Renal cortex interstitium (tissue), 11 donors: ENCODE measurements around the gene GGA1. TPM values are rescaled to one million over a fixed set of nuclear protein-coding genes. Genes with fewer than 3 reads are reported as not detected.
"Not testable (repeated sequence)": the region's sequence is repeated elsewhere in the genome, so short reads cannot be mapped to it uniquely, and the experiment has no call there.

Experiments used
- DNase-seq, 11 donors: peaks; one replicate each; pipeline ENCODE4 v3.0.0-alpha.2; 2013; ENCODE audit warnings: low read depth in 9 of 11, low spot score in 4 of 11; ENCODE audit errors: extremely low read depth in 1 of 11
- polyA plus RNA-seq, 3 donors: library from polyadenylated mRNA; unstranded; fragments of 120-200 nt; gene quantifications; one replicate each; pipeline ENCODE4 v1.2.1, GENCODE V29; 2013; ENCODE audit not compliant: insufficient read length in 3 of 3

The GGA1 gene
- polyA plus RNA-seq, 3 donors = 46.3 to 83.9 (median 57.4) TPM

DNA sequence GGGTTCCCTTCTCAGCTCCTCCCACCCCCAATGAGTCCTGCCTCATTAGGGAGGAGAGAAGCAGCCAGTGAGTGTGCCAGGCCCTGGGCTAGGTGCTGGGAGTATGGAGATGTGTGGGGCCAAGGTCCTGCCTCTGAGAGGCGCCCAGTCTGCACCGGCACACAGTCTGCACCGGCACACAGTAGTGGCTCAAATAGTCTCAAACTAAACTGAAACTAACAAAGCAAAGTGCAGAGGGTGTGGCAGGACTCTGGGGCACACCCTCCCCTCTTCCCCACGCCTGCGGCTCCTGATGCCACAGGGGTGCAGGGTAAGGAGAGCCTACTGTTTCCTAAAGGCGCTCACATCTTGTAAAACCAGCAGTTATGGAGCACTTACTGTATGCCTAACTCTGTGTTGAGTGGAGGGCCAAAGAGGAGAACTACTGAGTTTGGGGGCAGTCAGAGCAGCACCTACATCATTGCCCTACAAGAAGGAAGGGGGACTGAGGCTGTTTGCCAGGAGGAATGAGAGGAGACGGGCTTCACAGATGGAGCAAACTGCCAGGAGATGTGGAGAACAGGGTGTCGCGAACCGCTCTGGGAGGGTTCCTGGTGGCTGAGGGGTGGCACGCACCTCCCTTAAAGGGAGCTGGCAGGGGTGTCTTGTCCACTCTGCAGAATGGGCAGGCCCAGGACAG lies 29.9 kb downstream of the GGA1 start:
- DNase-seq = no peak

GRCh38 chr22:37639070-37639760 lies 30.6 kb downstream of the GGA1 start, which contains the start of gene SH3BP1:
SH3BP1 (plus strand) TSS chr22:37639669; CDS start chr22:37639788, 119 bp downstream.
- peak in 4 of 11 donors; percentile 58 to 66 (median 60) for DNase-seq

DNA sequence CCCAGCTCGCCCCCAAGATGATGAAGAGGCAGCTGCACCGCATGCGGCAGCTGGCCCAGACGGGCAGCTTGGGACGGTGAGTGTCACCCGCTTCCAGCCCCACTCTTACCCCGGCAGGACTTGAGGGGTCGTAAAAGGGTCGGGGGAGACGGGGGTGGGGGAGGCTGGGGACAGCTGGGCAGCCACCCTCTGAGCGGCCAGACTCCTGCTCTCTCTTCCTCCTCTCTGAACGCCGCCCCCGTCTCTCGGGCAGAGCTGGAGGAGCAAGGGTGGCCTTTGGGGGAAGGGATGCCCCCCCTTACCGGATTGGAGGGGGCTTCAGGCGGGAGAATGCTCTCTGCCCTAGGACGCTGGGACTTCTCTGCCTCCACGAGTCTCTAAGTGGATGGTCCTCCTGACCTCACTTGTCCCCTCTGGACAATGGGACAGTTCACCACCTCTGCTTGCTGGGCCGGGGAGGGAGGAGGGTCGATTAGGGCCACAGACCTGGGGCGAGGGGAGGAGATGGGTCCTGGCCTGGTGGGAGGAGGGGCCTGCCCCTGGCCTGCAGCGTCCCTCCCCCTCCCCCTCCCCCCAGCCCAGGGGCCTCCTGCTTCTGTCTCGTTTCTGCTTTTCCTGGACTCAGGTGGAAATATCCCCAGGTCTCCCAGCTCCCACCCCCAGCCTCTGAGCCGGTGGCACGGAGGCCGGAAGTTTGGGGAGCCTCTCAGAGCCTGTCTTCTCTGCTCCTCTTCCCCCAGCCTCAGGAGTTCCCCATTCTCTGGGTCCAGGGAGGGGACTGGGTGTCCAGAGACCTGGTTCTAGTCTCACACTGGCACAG lies 31.3 kb downstream of the GGA1 start:
- no peak for DNase-seq

DNA sequence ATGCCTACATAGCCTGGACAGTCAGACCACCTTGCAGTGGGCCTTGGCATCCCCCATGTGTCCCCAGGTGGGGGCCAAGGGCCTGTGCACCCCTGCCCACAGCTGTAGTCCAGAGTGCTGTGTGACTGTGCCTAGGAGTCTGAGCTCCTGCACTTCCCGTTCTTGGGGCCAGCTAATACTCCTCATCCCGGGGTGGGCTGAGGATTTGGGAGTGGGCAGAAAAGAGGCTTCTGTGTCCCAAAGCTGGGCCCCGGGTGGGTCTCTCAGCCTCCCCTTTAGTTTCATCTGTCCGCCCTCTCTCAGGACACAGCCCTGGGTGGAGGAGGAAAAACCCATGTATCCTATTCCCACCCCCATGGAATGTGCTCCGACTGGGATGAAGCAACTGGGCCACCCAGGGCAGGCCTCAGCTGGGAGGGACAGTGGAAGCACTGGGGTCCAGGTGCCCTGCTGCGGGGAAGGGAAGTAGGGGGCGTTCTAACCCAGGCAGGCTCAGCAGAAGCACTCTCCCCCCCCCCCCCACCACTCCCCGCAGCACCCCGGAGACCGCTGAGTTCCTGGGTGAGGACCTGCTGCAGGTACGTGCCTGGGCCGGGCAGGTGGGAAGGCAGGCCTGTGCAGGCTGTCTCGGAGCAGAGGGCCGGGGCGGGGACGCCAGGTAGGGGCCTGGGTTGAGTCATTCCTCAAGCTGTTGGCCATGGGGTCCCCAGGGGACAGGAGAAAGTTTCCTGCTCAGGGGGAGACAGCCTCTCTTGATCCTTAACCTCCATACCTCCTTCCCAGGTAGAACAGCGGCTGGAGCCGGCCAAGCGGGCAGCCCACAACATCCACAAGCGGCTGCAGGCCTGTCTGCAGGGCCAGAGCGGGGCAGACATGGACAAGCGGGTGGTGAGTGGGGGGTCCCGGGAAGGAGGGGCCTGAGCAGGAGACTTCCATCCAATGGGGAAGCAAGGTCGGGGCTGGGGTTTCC lies 32.2 kb downstream of the GGA1 start:
- no peak for DNase-seq

DNA sequence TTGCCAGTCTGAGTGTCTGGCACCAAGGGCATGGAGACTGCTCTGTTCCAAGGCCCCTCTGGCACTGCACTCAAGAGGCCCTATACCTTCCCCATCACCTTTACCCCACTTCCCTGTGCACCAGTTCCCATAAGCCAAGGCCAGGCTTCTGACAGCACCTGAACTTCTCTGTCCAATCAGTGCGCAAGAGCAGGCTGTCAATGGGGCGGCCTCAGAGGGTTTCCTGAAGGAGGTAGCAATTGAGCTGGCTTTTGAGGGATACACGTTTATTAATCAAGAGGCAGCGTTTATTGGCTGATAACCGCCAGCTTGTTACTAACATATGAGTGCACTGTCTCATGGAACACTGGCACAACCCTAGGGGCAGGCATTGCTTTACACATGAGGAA lies 32.9 kb downstream of the GGA1 start:
- DNase-seq = no peak

DNA sequence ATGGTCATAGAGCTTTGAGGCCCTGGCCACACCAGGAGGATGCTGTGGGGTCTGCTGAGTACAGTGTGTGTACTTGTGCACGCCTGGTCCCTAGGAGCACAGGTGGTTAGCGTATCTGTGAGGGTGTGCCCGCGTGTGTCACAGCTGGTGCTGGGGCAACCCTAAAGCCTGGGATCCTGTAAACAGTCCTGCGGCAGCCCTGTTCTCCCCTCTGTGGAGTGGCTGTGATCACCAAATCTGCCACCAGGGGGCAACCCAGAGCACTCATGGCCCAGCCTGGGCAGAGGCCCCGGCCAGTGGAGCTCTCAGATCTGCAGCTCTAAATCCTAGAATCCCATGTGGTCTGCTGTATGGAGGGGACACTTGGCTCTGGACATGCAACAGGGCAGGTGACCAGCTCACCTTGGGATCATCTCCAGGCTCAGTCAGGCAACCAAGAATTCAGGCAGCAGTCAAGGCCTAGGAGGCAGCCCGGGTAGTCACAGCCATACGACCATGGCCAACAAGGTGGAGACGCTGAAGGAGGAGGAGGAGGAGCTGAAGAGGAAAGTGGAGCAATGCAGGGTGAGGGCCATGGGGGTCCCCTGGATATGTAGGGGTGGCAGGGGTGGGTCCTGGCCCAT lies 34.7 kb downstream of the GGA1 start:
- DNase-seq = peak in 3 of 11 donors; percentile 68 to 75 (median 71)

DNA sequence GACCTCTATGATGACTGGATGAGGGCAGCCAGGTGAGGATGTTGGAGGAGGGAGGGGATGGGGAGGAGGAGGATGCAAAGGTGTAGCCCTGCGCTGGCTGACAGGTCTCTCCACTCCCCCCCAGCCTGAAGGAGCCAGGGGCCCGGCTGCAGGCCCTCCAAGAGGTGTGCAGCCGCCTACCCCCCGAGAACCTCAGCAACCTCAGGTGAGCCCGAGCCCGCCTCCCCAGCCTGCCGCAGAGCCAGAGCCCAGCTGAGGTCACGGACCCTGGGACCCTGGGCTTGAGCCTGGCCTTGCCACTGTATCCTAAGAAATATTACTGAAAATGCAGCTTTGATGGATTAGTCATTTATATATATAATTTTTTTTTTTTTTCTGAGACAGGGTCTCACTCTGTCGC lies 38.7 kb downstream of the GGA1 start:
- DNase-seq = no peak

DNA sequence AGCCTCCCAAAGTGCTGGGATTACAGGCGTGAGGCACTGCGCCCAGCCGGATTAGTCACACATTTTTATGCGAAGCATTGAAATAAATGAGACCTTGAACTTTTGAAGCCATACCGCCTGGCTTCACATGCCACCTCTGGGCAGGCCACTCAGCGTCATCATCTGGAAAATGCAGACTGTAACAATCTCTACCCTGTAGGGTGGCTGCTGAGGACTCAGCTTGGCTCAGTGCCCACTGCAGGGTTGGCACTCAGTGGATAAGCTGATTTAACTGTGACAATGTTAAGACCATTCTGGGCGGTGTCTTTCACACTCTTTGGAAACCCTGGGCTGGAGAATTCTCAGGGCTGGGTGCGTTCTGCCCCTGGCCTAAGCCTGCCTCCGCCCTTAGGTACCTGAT lies 39.3 kb downstream of the GGA1 start:
- no peak for DNase-seq

- no peak for DNase-seq
Observed at GRCh38 chr22:37650463-37651136, 42.0 kb downstream of the GGA1 start.

GRCh38 chr22:37654563-37655251 lies 46.1 kb downstream of the GGA1 start:
- no peak for DNase-seq

- no peak for DNase-seq
Observed at GRCh38 chr22:37655252-37655563, 46.6 kb downstream of the GGA1 start.

GRCh38 chr22:37656583-37656982 lies 47.9 kb downstream of the GGA1 start:
- not testable (repeated sequence) for DNase-seq

- DNase-seq = no peak
Observed at GRCh38 chr22:37657590-37658132, 49.0 kb downstream of the GGA1 start.

DNA sequence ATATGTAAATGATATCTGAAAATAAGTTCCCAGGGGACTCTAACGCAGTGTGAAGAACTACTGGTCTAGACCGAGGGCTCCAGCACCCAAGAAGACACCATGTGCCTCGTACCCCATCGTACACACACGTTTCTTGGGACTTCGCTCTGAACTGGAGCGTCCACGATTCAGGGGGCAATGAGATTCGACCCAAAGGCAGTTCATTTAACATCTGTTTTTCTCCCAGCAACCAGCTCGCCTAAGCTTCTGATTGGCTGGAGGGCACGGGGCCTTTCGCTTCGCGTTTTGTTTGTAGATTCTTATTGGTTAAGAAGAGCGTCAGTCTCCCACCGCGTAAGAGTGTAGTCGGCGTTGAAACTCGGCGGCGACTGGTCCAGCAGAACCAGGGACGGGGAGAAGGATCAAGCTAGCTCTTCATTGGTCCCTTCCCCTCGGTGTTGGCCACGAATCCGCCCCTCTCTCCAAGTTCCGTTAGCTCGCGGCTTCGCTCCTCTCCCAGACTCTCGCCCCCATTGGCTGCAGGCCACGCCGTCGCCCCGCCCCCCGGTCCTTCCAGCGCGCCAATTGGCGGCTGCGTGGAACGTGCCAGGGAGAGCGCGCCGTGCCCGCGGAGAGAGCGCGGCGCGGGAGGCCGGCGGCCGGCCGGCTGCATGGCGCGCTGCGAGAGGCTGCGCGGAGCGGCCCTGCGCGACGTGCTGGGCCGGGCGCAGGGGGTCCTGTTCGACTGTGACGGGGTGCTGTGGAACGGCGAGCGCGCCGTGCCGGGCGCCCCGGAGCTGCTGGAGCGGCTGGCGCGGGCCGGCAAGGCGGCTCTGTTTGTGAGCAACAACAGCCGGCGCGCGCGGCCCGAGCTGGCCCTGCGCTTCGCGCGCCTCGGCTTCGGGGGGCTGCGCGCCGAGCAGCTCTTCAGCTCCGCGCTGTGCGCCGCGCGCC lies 49.8 kb downstream of the GGA1 start, which contains the start of gene PDXP:
PDXP (plus strand) TSS at position 591 of the 933 bp plus-strand sequence; CDS start at position 651, 60 bp downstream.
- DNase-seq = peak; percentile 97 to 100 (median 99)

DNA sequence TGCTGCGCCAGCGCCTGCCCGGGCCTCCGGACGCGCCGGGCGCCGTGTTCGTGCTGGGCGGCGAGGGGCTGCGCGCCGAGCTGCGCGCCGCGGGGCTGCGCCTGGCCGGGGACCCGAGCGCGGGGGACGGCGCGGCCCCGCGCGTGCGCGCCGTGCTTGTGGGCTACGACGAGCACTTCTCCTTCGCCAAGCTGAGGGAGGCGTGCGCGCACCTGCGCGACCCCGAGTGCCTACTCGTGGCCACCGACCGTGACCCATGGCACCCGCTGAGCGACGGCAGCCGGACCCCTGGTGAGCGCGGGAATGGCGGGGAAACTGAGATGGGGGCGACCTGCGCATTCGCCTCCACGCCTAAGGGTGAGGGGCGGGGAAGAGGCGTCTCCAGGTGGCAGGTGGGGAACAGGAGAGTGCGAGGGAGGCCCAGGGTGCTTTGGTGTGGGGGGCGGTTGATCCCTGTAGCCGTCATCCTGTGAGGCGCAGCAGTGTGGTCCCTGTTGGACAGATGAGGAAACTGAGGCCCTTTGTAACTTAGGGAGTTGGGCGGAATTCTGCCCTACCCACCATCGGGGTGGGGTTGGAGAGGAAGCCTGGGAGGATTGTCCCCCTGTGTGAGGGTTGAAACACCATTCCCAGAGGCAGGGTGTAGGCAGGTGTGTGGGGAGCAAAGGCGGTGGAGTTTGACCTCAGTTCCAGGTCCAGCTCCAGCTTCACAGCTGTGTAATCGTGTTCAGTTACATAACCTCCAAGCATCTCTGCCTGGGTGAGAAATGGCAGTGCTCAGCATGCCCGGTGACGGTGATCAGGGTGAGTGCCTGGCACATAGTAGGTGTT lies 50.6 kb downstream of the GGA1 start:
- DNase-seq = no peak
